ENCODE results near the gene HEY2. TPM values are rescaled to one million over a fixed set of nuclear protein-coding genes. Genes with fewer than 3 reads are reported as not detected.
A peak's percentile ranks its signal among the peaks of the same experiment; 100 is the strongest.
"Not testable (repeated sequence)": the region's sequence is repeated elsewhere in the genome, so short reads cannot be mapped to it uniquely, and the experiment has no call there.

Gene HEY2
- total RNA-seq, 1 donor from 2014 or later: not detected

- no peak for DNase-seq (ENCODE audit: low read depth)
- no peak for TF ChIP-seq CTCF (conservative IDR thresholded peaks at IDR 0.05; ENCODE audit: low read depth, low read length)
- no peak overlapping the region for H3K4me3 ChIP-seq (ENCODE audit: low read depth, low read length)
Observed at GRCh38 chr6:125769147-125769783, 19.8 kb downstream of the HEY2 start.

GRCh38 chr6:125773387-125774341 is 24.2 kb downstream of the HEY2 start:
- DNase-seq (ENCODE audit: low read depth): no peak
- TF ChIP-seq CTCF (conservative IDR thresholded peaks at IDR 0.05; ENCODE audit: low read depth, low read length): no peak
- no peak overlapping the region for H3K4me3 ChIP-seq (ENCODE audit: low read depth, low read length)

- DNase-seq (ENCODE audit: low read depth); H3K4me3 ChIP-seq (ENCODE audit: low read depth, low read length): not testable (repeated sequence)
Observed at GRCh38 chr6:125776107-125776826, 26.8 kb downstream of the HEY2 start.

- peak; percentile 80 for DNase-seq (ENCODE audit: low read depth)
- H3K4me3 ChIP-seq (ENCODE audit: low read depth, low read length): peak overlapping the region; percentile 57
- TF ChIP-seq CTCF (conservative IDR thresholded peaks at IDR 0.05; ENCODE audit: low read depth, low read length): peak; percentile 25
Observed at GRCh38 chr6:125779924-125780539, 30.6 kb downstream of the HEY2 start.

GRCh38 chr6:125780540-125781313 is 31.3 kb downstream of the HEY2 start:
- peak; percentile 57 for DNase-seq (ENCODE audit: low read depth)
- TF ChIP-seq CTCF (conservative IDR thresholded peaks at IDR 0.05; ENCODE audit: low read depth, low read length): no peak
- peak overlapping the region; percentile 57 for H3K4me3 ChIP-seq (ENCODE audit: low read depth, low read length)

- H3K4me3 ChIP-seq (ENCODE audit: low read depth, low read length): peak overlapping the region; percentile 57
- peak; percentile 34 for TF ChIP-seq CTCF (conservative IDR thresholded peaks at IDR 0.05; ENCODE audit: low read depth, low read length)
- no peak for DNase-seq (ENCODE audit: low read depth)
Observed at GRCh38 chr6:125781314-125781868, 32.0 kb downstream of the HEY2 start.

Data from epithelial cell of proximal tubule (primary cell).